Skeletal muscle cell (primary cell): Measurements from ENCODE around the gene EID1.
"Not testable (repeated sequence)": the region's sequence is repeated elsewhere in the genome, so short reads cannot be mapped to it uniquely, and the experiment has no call there.

Experiments
- DNase-seq: peaks from one replicate; pipeline ENCODE4 v3.0.0-alpha.2; 2010; ENCODE audit warnings: low read depth
- H3K4me3 ChIP-seq: 2 replicates; pipeline ENCODE4 v1.5.1; 2011; ENCODE audit warnings: low read depth, mild to moderate bottlenecking, control low read depth, low read length, moderate library complexity

The EID1 gene, protein sequence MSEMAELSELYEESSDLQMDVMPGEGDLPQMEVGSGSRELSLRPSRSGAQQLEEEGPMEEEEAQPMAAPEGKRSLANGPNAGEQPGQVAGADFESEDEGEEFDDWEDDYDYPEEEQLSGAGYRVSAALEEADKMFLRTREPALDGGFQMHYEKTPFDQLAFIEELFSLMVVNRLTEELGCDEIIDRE

DNA sequence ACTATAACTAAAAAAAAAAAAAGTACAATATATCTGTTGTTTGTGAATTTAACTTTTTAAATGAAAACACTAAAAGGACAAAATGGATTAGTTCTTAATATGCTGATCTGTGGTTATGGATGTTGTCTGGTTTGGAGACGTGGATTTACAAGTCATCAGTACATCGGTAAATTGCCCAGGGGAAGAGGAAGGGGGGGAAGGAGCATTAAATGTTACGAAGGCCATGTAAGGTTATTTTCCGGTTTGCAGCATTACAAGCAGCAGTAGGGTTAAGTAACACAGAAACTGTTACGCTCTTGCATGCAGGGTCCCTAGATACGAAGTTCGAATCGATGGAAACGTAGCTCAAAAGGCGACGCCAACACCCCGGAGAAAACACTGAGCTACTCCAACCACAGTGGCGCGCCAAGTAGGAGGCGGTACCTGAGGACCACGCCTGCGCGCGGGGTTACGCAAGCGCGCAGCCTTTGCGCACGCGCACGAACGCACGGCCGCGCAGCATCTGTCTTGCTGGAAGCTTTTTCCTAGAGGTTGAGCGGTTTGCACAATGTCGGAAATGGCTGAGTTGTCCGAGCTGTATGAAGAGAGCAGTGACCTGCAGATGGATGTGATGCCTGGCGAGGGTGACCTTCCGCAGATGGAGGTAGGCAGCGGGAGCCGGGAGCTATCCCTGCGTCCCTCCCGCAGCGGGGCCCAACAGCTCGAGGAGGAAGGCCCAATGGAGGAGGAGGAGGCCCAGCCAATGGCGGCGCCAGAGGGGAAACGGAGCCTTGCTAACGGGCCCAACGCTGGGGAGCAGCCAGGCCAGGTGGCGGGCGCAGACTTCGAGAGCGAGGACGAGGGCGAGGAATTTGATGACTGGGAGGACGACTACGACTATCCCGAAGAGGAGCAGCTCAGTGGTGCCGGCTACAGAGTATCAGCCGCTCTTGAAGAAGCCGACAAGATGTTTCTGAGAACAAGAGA lies at the start of gene EID1:
Gene EID1 (plus strand): TSS at position 505 of the 966 bp plus-strand sequence. CDS start 43 bp downstream, at position 548.
- peak; percentile 89 for DNase-seq
- H3K4me3 ChIP-seq, result peak within 1 kb of the TSS; percentile 80

- no peak for DNase-seq
- H3K4me3 ChIP-seq, result no peak overlapping the region
These were observed 49.5 kb upstream of the EID1 start for GRCh38 chr15:48828471-48828870.

DNA sequence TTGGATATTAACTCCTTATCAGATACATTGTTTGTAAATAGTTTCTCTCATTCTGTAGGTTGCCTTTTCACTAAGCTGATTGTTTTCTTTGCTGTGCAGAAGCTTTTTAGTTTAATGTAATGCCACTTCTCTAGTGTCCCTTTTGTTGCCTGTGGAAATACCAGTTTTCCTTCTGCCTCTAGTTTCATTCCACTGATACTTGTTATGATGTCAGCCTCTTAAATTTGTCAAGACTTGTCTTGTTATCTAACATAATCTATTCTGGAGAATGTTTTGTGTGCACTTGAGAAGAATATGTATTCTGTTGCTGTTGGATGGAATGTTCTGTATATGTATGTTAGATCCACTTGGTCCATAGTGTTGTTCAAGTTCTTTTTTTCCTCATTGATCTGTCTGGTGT lies 49.0 kb upstream of the EID1 start:
- no peak overlapping the region for H3K4me3 ChIP-seq
- DNase-seq, result no peak

DNA sequence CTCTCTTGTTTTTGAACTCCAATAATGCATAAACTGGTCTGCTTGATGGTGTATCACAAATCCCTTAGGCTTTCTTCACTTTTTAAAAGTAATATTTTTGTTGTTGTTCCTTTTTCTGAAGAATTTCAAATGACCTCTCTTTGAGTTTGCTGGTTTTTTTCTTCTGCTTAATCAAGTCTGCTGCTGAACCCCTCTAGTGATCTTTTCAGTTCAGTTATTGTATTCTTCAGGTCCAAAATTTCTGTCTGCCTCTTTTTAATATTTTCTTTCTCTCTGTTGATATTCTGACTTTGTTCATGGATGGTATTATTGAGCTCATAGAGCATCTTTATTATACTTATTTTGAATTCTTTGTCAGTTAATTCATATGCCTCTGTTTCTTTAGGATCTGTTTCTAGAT lies 45.3 kb upstream of the EID1 start:
- H3K4me3 ChIP-seq, result no peak overlapping the region
- no peak for DNase-seq

GRCh38 chr15:48833526-48834239 lies 44.3 kb upstream of the EID1 start:
- DNase-seq, result no peak
- H3K4me3 ChIP-seq, result no peak overlapping the region

GRCh38 chr15:48834756-48835155 lies 43.2 kb upstream of the EID1 start:
- no peak for DNase-seq
- H3K4me3 ChIP-seq, result no peak overlapping the region

- no peak overlapping the region for H3K4me3 ChIP-seq
- no peak for DNase-seq
These were observed 35.4 kb upstream of the EID1 start for GRCh38 chr15:48842501-48842900.

DNA sequence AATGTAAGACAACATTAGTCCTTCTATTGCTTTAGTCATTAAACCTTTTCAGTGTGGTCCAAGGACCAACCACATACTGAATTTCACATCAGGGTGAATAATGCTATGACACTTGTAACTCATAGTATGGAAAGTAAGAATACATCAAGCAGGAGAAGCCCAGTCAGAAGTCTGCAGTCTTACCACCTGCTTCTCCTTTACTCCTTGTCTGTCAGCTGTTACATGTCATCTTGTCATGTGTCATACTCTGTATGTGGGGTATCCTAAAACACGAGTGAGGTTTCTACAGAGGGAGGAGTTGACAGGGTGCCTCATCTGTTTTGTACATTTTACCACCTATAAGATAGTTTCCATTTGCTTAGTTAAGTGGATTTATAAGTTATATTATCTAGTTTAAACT lies 32.8 kb upstream of the EID1 start:
- H3K4me3 ChIP-seq, result no peak overlapping the region
- DNase-seq, result no peak

DNA sequence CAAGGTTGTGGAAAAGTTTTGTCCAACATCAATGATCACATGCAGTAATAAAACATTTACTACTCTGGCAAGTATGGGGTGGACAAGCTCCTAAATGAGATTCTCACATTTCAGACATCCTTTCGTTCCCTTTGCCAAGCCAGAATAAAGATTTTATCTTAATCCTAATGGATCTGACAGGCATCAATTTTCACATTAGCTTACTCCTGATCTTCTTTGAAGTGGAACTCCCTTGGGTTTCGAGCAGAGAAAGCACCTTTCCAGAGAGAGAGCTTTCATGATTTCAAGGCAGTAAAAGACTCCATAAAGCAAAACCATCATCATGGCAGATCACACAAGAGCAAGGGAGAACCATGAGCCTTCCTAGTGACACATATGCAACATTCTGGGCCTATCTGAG lies 27.3 kb upstream of the EID1 start:
- H3K4me3 ChIP-seq, result no peak overlapping the region
- no peak for DNase-seq

DNA sequence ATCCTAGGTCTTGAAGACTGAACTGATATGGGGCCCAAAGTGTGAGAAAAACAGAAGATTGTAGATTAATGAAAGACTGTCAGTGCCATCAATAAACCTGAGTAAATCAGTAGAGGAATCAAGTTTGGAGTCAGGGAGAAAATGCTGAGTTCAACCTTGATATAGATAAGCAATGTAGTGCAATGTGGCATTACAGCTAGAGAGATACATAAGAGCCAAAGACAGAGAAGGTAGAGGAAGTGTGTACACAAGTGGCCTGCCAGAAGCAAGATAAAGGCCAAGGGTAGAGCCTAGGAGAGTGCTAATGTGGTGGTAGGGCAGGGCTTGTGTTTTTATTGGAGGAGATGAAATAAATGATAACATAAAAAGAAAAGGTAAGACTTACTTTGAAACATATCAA lies 26.0 kb upstream of the EID1 start:
- H3K4me3 ChIP-seq, result no peak overlapping the region
- DNase-seq, result no peak

- not testable (repeated sequence) for H3K4me3 ChIP-seq, DNase-seq
These were observed 23.5 kb upstream of the EID1 start for GRCh38 chr15:48854434-48854833.

DNA sequence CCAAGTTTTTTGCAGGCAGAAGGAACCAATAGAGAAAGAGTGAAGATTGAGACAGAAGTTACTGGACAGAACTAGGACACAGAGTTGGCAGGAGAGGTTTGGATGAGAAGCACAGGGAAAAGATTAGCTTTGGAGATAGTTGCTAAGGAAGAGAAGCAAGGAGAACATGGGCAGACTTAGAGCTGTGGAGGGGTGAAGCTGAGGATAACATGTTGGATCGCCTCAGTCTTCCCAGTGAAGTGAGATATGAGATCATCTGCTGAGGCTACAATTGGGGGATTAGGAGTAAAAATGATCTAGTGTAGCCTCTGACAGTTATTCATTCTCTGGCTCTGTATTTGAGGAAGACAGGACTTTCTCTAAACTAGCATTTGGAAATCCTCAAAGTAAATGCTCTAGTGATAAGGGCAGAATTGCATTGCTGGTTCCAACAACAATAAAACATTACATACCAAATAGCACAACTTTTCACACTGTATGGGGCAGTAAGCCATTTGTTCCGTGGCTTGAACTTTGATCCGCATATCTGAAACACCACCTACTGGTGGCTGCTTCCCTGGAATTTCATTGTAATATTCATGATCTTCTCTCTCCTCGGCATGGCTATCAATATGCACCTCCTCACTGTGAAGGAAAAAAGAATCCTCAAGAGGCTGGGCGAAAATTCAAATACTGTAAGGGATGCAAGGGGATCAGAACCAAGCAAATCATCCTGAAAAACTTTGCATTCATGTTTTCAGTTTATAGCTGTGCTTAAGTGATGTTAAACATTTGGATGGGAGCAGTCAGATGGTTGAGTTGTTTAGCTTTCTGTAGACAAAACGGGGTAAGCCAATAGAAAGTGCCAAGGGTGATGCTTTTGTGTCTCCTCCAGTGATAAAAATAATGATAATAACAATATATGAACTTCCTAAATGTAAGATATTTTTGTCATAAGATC lies 22.2 kb upstream of the EID1 start:
- no peak overlapping the region for H3K4me3 ChIP-seq
- peak; percentile 41 for DNase-seq

- DNase-seq, result peak; percentile 57
- no peak overlapping the region for H3K4me3 ChIP-seq
These were observed 21.0 kb upstream of the EID1 start for GRCh38 chr15:48856942-48857341.

GRCh38 chr15:48858401-48858800 lies 19.5 kb upstream of the EID1 start:
- peak; percentile 45 for DNase-seq
- H3K4me3 ChIP-seq, result no peak overlapping the region

DNA sequence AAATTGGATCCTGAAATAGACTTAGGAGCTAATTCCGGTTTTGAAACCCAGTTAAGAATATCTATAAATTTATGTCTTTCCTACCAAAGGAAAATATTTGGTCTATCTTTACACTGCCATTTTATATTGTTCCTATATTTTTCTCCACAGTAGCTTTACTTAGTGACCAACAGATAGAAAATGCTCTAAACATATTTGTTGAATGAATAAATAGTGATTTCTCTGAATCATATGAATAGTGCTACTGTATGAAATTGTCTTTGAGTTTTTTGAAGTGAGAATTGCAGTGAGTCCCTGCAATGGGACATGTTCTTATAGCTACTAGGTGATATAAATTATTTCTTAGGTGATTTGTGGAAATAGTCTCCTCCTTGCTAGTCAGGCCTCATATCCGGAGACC lies 18.5 kb upstream of the EID1 start:
- no peak overlapping the region for H3K4me3 ChIP-seq
- DNase-seq, result no peak

DNA sequence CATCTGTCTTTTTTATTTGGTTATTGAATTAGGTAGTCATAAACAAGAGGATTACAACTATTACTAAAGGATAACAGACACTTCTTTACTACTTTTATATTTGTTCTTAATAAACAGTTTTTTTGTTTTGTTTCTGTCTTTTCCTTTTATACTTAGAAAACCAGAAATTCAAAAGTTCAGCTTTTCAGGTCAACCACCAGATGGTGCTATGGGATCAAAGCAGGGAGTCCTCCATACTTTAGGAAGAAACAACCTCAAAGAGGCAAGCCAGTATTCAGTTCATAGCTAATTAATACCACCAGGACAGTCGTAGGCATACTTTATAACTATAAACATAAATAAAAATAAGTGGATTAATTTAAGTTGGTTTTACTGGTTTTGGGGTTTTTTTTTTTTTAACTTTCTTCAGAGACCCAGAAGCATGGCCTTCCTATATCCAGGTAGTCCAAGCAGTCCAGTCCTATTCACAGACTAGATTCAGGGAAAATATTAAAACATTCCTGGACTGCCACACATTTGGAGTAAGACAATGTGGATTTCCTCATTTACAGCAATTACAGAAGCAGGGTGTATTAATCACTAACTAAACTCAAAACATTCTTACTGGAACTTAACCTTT lies 16.0 kb upstream of the EID1 start:
- no peak overlapping the region for H3K4me3 ChIP-seq
- peak; percentile 37 for DNase-seq

DNA sequence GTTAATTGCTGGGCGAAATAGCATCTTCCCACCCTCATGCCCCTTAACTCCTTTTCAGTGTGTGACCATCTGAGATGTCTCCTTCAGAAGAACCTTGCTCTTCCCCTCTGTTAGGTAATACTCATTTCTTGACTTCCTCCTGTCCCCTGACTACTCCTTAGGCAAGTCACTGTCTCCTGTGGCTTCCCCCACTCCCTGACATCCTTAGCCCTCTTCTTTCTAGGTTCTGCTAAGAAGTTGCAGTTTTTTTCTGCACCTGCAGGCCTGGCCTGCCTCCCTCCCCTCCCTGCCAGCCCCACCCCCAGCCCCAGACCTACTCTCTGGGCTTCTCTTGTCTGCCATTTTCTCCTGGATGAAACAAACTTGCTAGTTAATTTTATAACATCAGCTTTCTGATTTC lies 15.2 kb upstream of the EID1 start:
- no peak overlapping the region for H3K4me3 ChIP-seq
- DNase-seq, result no peak

DNA sequence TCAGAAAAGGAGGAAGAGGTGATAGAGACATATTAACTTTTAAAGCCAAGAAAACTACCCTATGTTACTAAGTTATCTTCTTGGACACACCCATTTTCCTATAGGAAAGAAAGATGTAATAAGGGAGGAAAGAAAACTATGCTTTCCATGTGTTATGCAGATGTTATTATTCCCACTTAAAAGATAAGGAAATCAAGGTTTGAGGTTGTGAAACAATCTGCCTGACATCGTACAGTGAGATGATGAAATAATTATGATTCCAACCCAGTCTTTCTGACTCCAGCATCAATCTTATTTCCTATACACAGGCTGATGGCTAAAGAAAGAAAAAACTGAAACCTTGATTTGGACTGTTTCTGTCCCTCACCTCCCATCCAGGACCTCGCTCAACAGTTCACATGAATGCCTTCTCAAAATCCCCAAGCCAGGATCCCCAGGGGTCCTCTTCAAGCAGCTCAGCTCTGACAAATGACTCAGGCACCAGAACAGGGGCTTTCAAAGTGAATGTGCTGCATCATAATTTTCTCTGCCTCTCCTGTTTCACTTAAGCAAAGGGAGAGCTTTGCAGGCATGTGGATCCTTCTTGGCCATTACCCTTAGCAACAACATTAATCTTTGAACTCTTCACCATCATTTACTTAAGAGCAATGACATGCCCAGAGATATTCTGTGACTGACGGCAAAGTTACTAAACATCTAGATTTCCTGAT lies 12.4 kb upstream of the EID1 start:
- peak; percentile 71 for DNase-seq
- H3K4me3 ChIP-seq, result no peak overlapping the region
